ENCODE measurements around the gene GNAT1. TPM values are rescaled to one million over a fixed set of nuclear protein-coding genes. Genes with fewer than 3 reads are reported as not detected.

GNAT1 gene
- total and polyA plus RNA-seq, 2 of the 13 experiments (the other 11 are each of a cell fraction or from before 2014, with no cell fraction given): 0.15 TPM; not detected in 1

DNA sequence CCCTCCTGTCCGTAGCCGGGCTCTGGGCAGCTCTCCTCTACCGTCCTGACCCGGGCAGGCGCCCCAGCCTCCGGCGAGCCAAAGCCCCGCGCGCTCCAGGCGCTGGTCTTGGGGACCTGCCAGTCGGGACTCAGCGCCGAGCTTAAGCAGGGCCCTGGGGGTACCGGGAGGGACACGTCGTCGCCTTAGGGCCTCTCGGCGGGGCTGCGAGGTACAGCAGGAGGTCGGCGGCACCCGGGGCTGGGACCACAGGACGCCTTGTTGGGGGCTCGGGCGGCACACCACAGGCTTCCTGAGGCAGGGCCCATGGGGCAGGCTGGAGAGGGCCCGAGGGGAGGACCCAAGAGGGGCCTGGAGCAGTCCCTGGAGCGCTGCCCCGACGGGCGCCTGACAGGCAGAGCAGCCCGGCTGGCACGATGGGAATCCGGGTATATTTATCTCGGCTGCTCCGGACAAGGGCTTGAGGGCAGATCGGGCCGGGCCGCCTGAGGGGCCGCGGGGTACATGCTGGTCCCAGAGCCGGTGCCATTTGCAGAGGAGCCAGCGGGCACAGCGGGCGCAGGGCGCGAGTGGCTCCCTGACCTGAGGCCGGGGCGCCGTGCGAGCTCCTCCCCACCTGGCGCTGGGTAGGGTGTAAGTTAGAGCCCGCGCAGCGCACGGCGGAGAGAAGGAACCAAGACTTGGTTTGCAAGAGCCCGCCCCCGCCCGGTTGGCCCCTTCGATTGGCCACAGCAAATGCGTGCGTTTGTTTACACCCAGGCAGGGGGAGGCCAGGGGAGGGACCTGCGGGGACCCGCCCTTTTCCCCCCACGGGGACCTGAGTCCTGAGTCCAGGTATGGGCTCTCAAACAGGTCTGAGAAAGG, 14.2 kb downstream of the GNAT1 start (continued):
- TF ChIP-seq, protein P1, sequence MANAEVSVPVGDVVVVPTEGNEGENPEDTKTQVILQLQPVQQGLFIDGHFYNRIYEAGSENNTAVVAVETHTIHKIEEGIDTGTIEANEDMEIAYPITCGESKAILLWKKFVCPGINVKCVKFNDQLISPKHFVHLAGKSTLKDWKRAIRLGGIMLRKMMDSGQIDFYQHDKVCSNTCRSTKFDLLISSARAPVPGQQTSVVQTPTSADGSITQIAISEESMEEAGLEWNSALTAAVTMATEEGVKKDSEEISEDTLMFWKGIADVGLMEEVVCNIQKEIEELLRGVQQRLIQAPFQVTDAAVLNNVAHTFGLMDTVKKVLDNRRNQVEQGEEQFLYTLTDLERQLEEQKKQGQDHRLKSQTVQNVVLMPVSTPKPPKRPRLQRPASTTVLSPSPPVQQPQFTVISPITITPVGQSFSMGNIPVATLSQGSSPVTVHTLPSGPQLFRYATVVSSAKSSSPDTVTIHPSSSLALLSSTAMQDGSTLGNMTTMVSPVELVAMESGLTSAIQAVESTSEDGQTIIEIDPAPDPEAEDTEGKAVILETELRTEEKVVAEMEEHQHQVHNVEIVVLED (CRISPR knock-in tag; IDR thresholded peaks at IDR 0.05; ENCODE audit: borderline replicate concordance): no peak; the same call in 1 of the 2 replicates
- TF ChIP-seq YY1 (IDR thresholded peaks at IDR 0.05; ENCODE audit: insufficient read depth, insufficient replicate concordance, low read depth, low read length): no peak
- TF ChIP-seq ZNF891 (CRISPR knock-in tag; IDR thresholded peaks at IDR 0.05): no peak
- TF ChIP-seq ZBTB38 (CRISPR knock-in tag; IDR thresholded peaks at IDR 0.05): no peak
- TF ChIP-seq GATAD1 (CRISPR knock-in tag; IDR thresholded peaks at IDR 0.05): no peak
- TF ChIP-seq NFYC (CRISPR knock-in tag; IDR thresholded peaks at IDR 0.05): peak; percentile 75
- no peak for TF ChIP-seq SRSF4 (IDR thresholded peaks at IDR 0.05; ENCODE audit: low read depth, low read length, poor library complexity, severe bottlenecking)
- TF ChIP-seq FOXK1 (CRISPR knock-in tag; IDR thresholded peaks at IDR 0.05; ENCODE audit: borderline replicate concordance, low read depth): peak; percentile 93
- TF ChIP-seq, protein P2, sequence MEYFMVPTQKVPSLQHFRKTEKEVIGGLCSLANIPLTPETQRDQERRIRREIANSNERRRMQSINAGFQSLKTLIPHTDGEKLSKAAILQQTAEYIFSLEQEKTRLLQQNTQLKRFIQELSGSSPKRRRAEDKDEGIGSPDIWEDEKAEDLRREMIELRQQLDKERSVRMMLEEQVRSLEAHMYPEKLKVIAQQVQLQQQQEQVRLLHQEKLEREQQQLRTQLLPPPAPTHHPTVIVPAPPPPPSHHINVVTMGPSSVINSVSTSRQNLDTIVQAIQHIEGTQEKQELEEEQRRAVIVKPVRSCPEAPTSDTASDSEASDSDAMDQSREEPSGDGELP (IDR thresholded peaks at IDR 0.05; ENCODE audit: borderline replicate concordance, low read depth): no peak
- TF ChIP-seq NFIC (IDR thresholded peaks at IDR 0.05; ENCODE audit: low read length): no peak
- peak; percentile 46; the same call in 1 of the 2 replicates for TF ChIP-seq ZNF598 (CRISPR knock-in tag; IDR thresholded peaks at IDR 0.05; ENCODE audit: borderline replicate concordance)
- no peak for TF ChIP-seq ZNF652 (CRISPR knock-in tag; IDR thresholded peaks at IDR 0.05; ENCODE audit: borderline replicate concordance, low read depth)
- no peak for TF ChIP-seq SP140L (CRISPR knock-in tag; IDR thresholded peaks at IDR 0.05; ENCODE audit: borderline replicate concordance)
- TF ChIP-seq HNRNPK (IDR thresholded peaks at IDR 0.05; ENCODE audit: low read depth, low read length, poor library complexity, severe bottlenecking): no peak
- TF ChIP-seq, protein P3, sequence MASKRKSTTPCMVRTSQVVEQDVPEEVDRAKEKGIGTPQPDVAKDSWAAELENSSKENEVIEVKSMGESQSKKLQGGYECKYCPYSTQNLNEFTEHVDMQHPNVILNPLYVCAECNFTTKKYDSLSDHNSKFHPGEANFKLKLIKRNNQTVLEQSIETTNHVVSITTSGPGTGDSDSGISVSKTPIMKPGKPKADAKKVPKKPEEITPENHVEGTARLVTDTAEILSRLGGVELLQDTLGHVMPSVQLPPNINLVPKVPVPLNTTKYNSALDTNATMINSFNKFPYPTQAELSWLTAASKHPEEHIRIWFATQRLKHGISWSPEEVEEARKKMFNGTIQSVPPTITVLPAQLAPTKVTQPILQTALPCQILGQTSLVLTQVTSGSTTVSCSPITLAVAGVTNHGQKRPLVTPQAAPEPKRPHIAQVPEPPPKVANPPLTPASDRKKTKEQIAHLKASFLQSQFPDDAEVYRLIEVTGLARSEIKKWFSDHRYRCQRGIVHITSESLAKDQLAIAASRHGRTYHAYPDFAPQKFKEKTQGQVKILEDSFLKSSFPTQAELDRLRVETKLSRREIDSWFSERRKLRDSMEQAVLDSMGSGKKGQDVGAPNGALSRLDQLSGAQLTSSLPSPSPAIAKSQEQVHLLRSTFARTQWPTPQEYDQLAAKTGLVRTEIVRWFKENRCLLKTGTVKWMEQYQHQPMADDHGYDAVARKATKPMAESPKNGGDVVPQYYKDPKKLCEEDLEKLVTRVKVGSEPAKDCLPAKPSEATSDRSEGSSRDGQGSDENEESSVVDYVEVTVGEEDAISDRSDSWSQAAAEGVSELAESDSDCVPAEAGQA (IDR thresholded peaks at IDR 0.05; ENCODE audit: low read depth): no peak
- TF ChIP-seq, protein P3 (CRISPR knock-in tag; IDR thresholded peaks at IDR 0.05; ENCODE audit: borderline replicate concordance): no peak
- TF ChIP-seq ZNF33A (CRISPR knock-in tag; IDR thresholded peaks at IDR 0.05; ENCODE audit: borderline replicate concordance): peak; percentile 87; the same call in 1 of the 2 replicates
- TF ChIP-seq HNRNPL (IDR thresholded peaks at IDR 0.05; ENCODE audit: low read depth, low read length): no peak
- TF ChIP-seq, protein P4, sequence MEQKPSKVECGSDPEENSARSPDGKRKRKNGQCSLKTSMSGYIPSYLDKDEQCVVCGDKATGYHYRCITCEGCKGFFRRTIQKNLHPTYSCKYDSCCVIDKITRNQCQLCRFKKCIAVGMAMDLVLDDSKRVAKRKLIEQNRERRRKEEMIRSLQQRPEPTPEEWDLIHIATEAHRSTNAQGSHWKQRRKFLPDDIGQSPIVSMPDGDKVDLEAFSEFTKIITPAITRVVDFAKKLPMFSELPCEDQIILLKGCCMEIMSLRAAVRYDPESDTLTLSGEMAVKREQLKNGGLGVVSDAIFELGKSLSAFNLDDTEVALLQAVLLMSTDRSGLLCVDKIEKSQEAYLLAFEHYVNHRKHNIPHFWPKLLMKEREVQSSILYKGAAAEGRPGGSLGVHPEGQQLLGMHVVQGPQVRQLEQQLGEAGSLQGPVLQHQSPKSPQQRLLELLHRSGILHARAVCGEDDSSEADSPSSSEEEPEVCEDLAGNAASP (CRISPR knock-in tag; IDR thresholded peaks at IDR 0.05; ENCODE audit: borderline replicate concordance): no peak

Data from HepG2 (cell line).